Measurements from ENCODE around the gene GMCL1. TPM values are rescaled to one million over a fixed set of nuclear protein-coding genes. Genes with fewer than 3 reads are reported as not detected.

The GMCL1 gene
- total RNA-seq, 2 experiments from 2014 or later = 29.7 to 29.8 TPM

GRCh38 chr2:69914950-69915945, 85.8 kb downstream of the GMCL1 start, which contains the start of gene MXD1:
MXD1 (plus strand) TSS chr2:69915109; CDS start chr2:69915331, 222 bp downstream.
- ATAC-seq (ENCODE audit: poor library complexity) (no peak), DNase-seq (peak in 13 of 14 experiments; percentile 30 to 100 (median 99))
- Histone ChIP-seq H3K36me3 (ENCODE audit: insufficient read depth, low read length) (peaks cover 15% of the 10 kb centered on the region), H3K9me3 (ENCODE audit: control insufficient read depth in 1 of 2, insufficient read depth in 1 of 2, low read length in 2 of 2) (no peaks in the 10 kb centered on the region), H3K27me3 (ENCODE audit: control insufficient read depth in 1 of 2, insufficient read depth in 2 of 2, low read length in 2 of 2) (no peaks in the 10 kb centered on the region), H3K4me1 (ENCODE audit: insufficient read depth, low read length) (peaks cover 15% of the 10 kb centered on the region), H3K27ac (ENCODE audit: low read depth in 1 of 2, low read length in 2 of 2) (peak within 1 kb of the TSS; percentile 94), H3K4me3 (ENCODE audit: low read length) (peak within 1 kb of the TSS; percentile 86)
- Mint-ChIP-seq H3K4me1 (ENCODE audit: low read depth) (peaks cover 33% of the 10 kb centered on the region), H3K27me3 (no peaks in the 10 kb centered on the region), H3K36me3 (ENCODE audit: low read depth) (peaks cover 52% of the 10 kb centered on the region), H3K27ac (peak within 1 kb of the TSS; percentile 87), H3K4me3 (peak within 1 kb of the TSS; percentile 89), H3K9me3 (no peaks in the 10 kb centered on the region)
- no peak for TF ChIP-seq CTCF (IDR thresholded peaks at IDR 0.05)
- ChIA-PET POLR2A (interaction anchor here (0.6 to 5.9 kb wide), 48 partner anchors 8 to 1154 kb away, joined by 3 to 219 read pairs (median 6); partner anchors contain the start of genes AAK1, ASPRV1, C2orf42 and FAM136A), CTCF (interaction anchor here (0.8 to 5.0 kb wide), 9 partner anchors 13 to 276 kb away, joined by 3 to 55 read pairs (median 6); partner anchors contain the start of gene C2orf42)
- intact Hi-C loops (cut with DNase I, micrococcal nuclease) = loop anchor here (1.0 to 5.0 kb wide), 11 partner anchors 22 to 732 kb away; partner anchors contain the start of genes PCBP1 (in 1 of the 2), PCYOX1 (in 1 of the 2) and SNRNP27 (in 1 of the 2)

GRCh38 chr2:69916106-69916505, 86.6 kb downstream of the GMCL1 start:
- Histone ChIP-seq H3K4me3 (ENCODE audit: low read length) (peak overlapping the region; percentile 86), H3K9me3 (ENCODE audit: control insufficient read depth in 1 of 2, insufficient read depth in 1 of 2, low read length in 2 of 2) (no peaks in the 10 kb centered on the region), H3K27me3 (ENCODE audit: control insufficient read depth in 1 of 2, insufficient read depth in 2 of 2, low read length in 2 of 2) (no peaks in the 10 kb centered on the region), H3K27ac (ENCODE audit: low read depth in 1 of 2, low read length in 2 of 2) (no peak overlapping the region), H3K4me1 (ENCODE audit: insufficient read depth, low read length) (peaks cover 15% of the 10 kb centered on the region), H3K36me3 (ENCODE audit: insufficient read depth, low read length) (peaks cover 11% of the 10 kb centered on the region)
- intact Hi-C loops (cut with DNase I, micrococcal nuclease) = no loop called here
- Mint-ChIP-seq H3K9me3 (no peaks in the 10 kb centered on the region), H3K27ac (peak overlapping the region; percentile 87), H3K36me3 (ENCODE audit: low read depth) (peaks cover 56% of the 10 kb centered on the region), H3K4me1 (ENCODE audit: low read depth) (peaks cover 33% of the 10 kb centered on the region), H3K4me3 (peak overlapping the region; percentile 88), H3K27me3 (no peaks in the 10 kb centered on the region)
- ChIA-PET POLR2A (interaction anchor here (0.6 to 5.9 kb wide), 9 partner anchors 23 to 342 kb away, joined by 3 to 219 read pairs (median 48); partner anchors contain the start of genes C2orf42, PCBP1 and PCYOX1), CTCF (interaction anchor here (1.0 kb wide), 1 partner anchor 152 kb away, joined by 3 read pairs; no protein-coding TSS in a partner anchor)
- no peak for ATAC-seq (ENCODE audit: poor library complexity)
- no peak for DNase-seq
- no peak for TF ChIP-seq CTCF (IDR thresholded peaks at IDR 0.05)

- Mint-ChIP-seq H3K27ac (no peak overlapping the region), H3K4me1 (ENCODE audit: low read depth) (peaks cover 26% of the 10 kb centered on the region), H3K9me3 (no peaks in the 10 kb centered on the region), H3K27me3 (no peaks in the 10 kb centered on the region), H3K4me3 (peak overlapping the region; percentile 42), H3K36me3 (ENCODE audit: low read depth) (peaks cover 64% of the 10 kb centered on the region)
- DNase-seq (peak in 1 of 14 experiments; percentile 51), ATAC-seq (ENCODE audit: poor library complexity) (no peak)
- CTCF ChIA-PET = no interaction called here
- Histone ChIP-seq H3K4me1 (ENCODE audit: insufficient read depth, low read length) (peaks cover 15% of the 10 kb centered on the region), H3K27ac (ENCODE audit: low read depth in 1 of 2, low read length in 2 of 2) (no peak overlapping the region), H3K9me3 (ENCODE audit: control insufficient read depth in 1 of 2, insufficient read depth in 1 of 2, low read length in 2 of 2) (no peaks in the 10 kb centered on the region), H3K27me3 (ENCODE audit: control insufficient read depth in 1 of 2, insufficient read depth in 2 of 2, low read length in 2 of 2) (no peaks in the 10 kb centered on the region), H3K4me3 (ENCODE audit: low read length) (no peak overlapping the region), H3K36me3 (ENCODE audit: insufficient read depth, low read length) (peaks cover 21% of the 10 kb centered on the region)
- intact Hi-C loops (cut with DNase I, micrococcal nuclease) = no loop called here
- POLR2A ChIA-PET = interaction anchor here (1.1 to 2.1 kb wide), 3 partner anchors 168 to 225 kb away, joined by 3 to 6 read pairs (median 3); partner anchors contain the start of gene PCBP1
- TF ChIP-seq CTCF (IDR thresholded peaks at IDR 0.05) = no peak
These were observed 88.4 kb downstream of the GMCL1 start for GRCh38 chr2:69917852-69918251.

All from CD4-positive, alpha-beta T cell (primary cell).